SU-DHL-6 (cell line): ENCODE measurements around the gene ANTXR2.

Source experiments
- H2AFZ ChIP-seq: fragments of 200-600 bp; sonication (generic); 2 replicates; pipeline ENCODE4 v1.6.1; 2014; ENCODE audit warnings: low read depth, mild to moderate bottlenecking, moderate library complexity, mixed read lengths, antibody characterized with exemption, low read length; ENCODE audit not compliant: severe bottlenecking
- H3F3A ChIP-seq: fragments of 200-600 bp; shearing (Covaris generic); 2 replicates; pipeline ENCODE4 v1.6.0; 2016; ENCODE audit warnings: antibody characterized with exemption, mild to moderate bottlenecking; ENCODE audit not compliant: insufficient read depth
- H3K27ac ChIP-seq: fragments of 200-600 bp; sonication (generic); 2 replicates; pipeline ENCODE4 v1.5.1; 2016; ENCODE audit warnings: low read depth, mild to moderate bottlenecking, low read length, moderate library complexity, mixed read lengths
- H3K27me3 ChIP-seq: fragments of 200-600 bp; sonication (generic), shearing (Covaris generic); 2 replicates; pipeline ENCODE4 v1.6.0; 2014; ENCODE audit warnings: mild to moderate bottlenecking, low read length
- H3K36me3 ChIP-seq: fragments of 200-600 bp; sonication (generic); 2 replicates; pipeline ENCODE4 v1.6.1; 2014; ENCODE audit warnings: mild to moderate bottlenecking, low read length, mixed read lengths
- H3K4me2 ChIP-seq: fragments of 300-600, 200-600 bp; shearing (Covaris generic), sonication (generic); 2 replicates; pipeline ENCODE4 v1.6.0; 2014; ENCODE audit warnings: low read length, low read depth, mild to moderate bottlenecking; ENCODE audit not compliant: poor library complexity, severe bottlenecking
- H3K4me3 ChIP-seq: fragments of 200-600 bp; sonication (generic); 2 replicates; pipeline ENCODE4 v1.5.1; 2014; ENCODE audit warnings: antibody characterized with exemption, low read length, mild to moderate bottlenecking, mixed read lengths; ENCODE audit not compliant: insufficient read depth, poor library complexity, severe bottlenecking
- H3K79me2 ChIP-seq: fragments of 200-600 bp; sonication (generic); 2 replicates; pipeline ENCODE4 v1.6.1; 2014; ENCODE audit warnings: mild to moderate bottlenecking, low read length, moderate library complexity; ENCODE audit not compliant: insufficient read depth
- H3K9ac ChIP-seq: fragments of 200-600 bp; sonication (generic); 2 replicates; pipeline ENCODE4 v1.7.0; 2014; ENCODE audit warnings: mild to moderate bottlenecking, low read length
- H3K9me2 ChIP-seq: fragments of 200-600 bp; sonication (generic); replicated peaks from 2 replicates; pipeline ENCODE4 v1.6.1; 2014; ENCODE audit warnings: low read length; ENCODE audit not compliant: insufficient read depth
- H3K9me3 ChIP-seq: fragments of 200-600 bp; sonication (generic); 2 replicates; pipeline ENCODE4 v1.6.1; 2014; ENCODE audit warnings: low read length, mixed read lengths; ENCODE audit not compliant: insufficient read depth
- H4K20me1 ChIP-seq: fragments of 200-600 bp; sonication (generic); 2 replicates; pipeline ENCODE4 v1.6.1; 2014; ENCODE audit warnings: low read depth, mild to moderate bottlenecking, antibody characterized with exemption, low read length, moderate library complexity, mixed read lengths
- CTCF ChIP-seq: fragments of 200-600 bp; sonication (generic); IDR thresholded peaks from one replicate; pipeline ENCODE4 v1.5.1; 2017; ENCODE audit warnings: antibody characterized with exemption, mild to moderate bottlenecking, low read length, moderate library complexity; ENCODE audit not compliant: insufficient read depth, poor library complexity, severe bottlenecking
- EZH2phosphoT487 ChIP-seq: fragments of 200-600 bp; sonication (generic), shearing (Covaris generic); conservative IDR thresholded peaks from 2 replicates; pipeline ENCODE4 v1.6.1; 2018; ENCODE audit warnings: mild to moderate bottlenecking, antibody characterized with exemption, low read length, moderate library complexity, mixed read lengths

Gene ANTXR2

GRCh38 chr4:79964400-79965211 lies 108.4 kb downstream of the ANTXR2 start:
- TF ChIP-seq CTCF (no peak), EZH2phosphoT487 (no peak)
- no peaks in the 10 kb centered on the region for H4K20me1 ChIP-seq
- no peak overlapping the region for H3K27ac ChIP-seq
- H2AFZ ChIP-seq, result no peak overlapping the region
- H3K36me3 ChIP-seq, result no peaks in the 10 kb centered on the region
- no peak overlapping the region for H3K4me3 ChIP-seq
- H3K4me2 ChIP-seq, result no peak overlapping the region
- H3K79me2 ChIP-seq, result no peaks in the 10 kb centered on the region
- no peaks in the 10 kb centered on the region for H3K9me2 ChIP-seq
- H3K27me3 ChIP-seq, result no peaks in the 10 kb centered on the region
- no peaks in the 10 kb centered on the region for H3F3A ChIP-seq
- H3K9me3 ChIP-seq, result no peaks in the 10 kb centered on the region
- H3K9ac ChIP-seq, result no peak overlapping the region

- Histone ChIP-seq H3K9ac (no peak overlapping the region), H2AFZ (no peak overlapping the region), H3K36me3 (no peaks in the 10 kb centered on the region), H3K27me3 (no peaks in the 10 kb centered on the region), H3K27ac (no peak overlapping the region), H3K79me2 (no peaks in the 10 kb centered on the region), H3K4me2 (no peak overlapping the region), H3K9me2 (no peaks in the 10 kb centered on the region), H3K4me3 (no peak overlapping the region), H3K9me3 (no peaks in the 10 kb centered on the region), H4K20me1 (no peaks in the 10 kb centered on the region), H3F3A (no peaks in the 10 kb centered on the region)
- no peak for TF ChIP-seq CTCF
- no peak for TF ChIP-seq EZH2phosphoT487
These were observed 109.0 kb downstream of the ANTXR2 start for GRCh38 chr4:79964020-79964399.

- H3F3A ChIP-seq, result no peaks in the 10 kb centered on the region
- no peaks in the 10 kb centered on the region for H3K9me3 ChIP-seq
- H3K4me2 ChIP-seq, result no peak overlapping the region
- H2AFZ ChIP-seq, result no peak overlapping the region
- no peak overlapping the region for H3K4me3 ChIP-seq
- no peaks in the 10 kb centered on the region for H3K36me3 ChIP-seq
- H3K27me3 ChIP-seq, result no peaks in the 10 kb centered on the region
- H4K20me1 ChIP-seq, result no peaks in the 10 kb centered on the region
- H3K79me2 ChIP-seq, result no peaks in the 10 kb centered on the region
- no peaks in the 10 kb centered on the region for H3K9me2 ChIP-seq
- TF ChIP-seq EZH2phosphoT487 (no peak), CTCF (no peak)
- H3K9ac ChIP-seq, result no peak overlapping the region
- no peak overlapping the region for H3K27ac ChIP-seq
These were observed 113.4 kb downstream of the ANTXR2 start for GRCh38 chr4:79959652-79960051.
